ENCODE results near the gene HOXD8. TPM values are rescaled to one million over a fixed set of nuclear protein-coding genes. Genes with fewer than 3 reads are reported as not detected.

The HOXD8 gene
- total and polyA plus RNA-seq, 10 of the 15 experiments (the other 5 are each of a cell fraction or from before 2014, with no cell fraction given), result not detected

DNA sequence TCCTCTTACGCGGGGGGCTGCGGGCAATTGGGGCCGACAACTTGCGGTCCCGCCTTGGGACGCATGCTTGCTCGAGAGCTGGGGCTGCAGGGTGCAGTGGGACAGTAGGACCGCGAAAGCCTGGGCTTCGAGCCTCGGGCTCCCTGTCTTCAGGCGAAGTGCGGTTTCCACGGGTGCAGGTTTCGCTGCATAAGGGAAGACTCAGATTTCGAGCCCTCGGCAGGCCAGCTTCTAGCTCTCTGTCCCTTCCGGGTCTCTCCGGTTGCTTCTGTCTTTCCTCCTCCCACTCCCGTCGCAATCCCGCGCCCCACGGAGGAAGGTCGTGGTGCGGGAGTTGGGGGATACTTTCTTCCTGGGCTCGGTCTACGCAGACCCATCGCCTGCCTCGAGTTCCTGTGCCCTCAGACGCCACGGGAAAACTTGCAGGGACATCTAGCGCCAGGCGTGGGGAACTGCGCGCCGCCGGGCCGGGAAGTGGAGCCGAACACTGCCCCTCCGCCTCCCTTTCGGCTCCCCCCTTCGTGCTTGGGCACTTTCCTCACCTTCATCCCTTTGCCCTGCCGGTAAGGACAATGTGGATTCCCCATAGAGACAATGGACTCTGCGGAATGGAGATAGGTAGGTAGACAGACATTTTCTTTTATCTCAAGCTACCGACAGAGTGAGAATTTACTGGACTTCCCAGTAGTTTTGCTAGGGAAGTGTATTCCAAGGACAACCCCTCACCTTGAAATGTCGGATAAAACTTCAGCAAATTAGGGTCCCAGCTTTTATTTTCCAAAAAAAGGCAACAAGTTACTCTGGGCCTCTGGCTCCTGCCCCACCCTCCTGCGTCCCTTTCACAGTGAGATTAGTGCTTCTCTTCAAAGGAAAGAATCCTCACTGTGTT is 41.2 kb upstream of the HOXD8 start:
- FAIRE-seq, result no peak
- peak overlapping the region; percentile 46 for H2AFZ ChIP-seq (ENCODE audit: control insufficient read depth, low read depth, low read length)
- H3K27me3 ChIP-seq (replicated peaks in 1 of 2; ENCODE audit: control insufficient read depth in 2 of 2, insufficient read depth in 2 of 2, low read length in 1 of 2), result peaks cover 13 to 28% of the 10 kb centered on the region in 2 experiments
- no peak overlapping the region for H3K9ac ChIP-seq (ENCODE audit: control insufficient read depth, insufficient read depth, low read length)
- no peaks in the 10 kb centered on the region for H3K79me2 ChIP-seq (ENCODE audit: control insufficient read depth, insufficient read depth, low read length)
- H4K20me1 ChIP-seq (ENCODE audit: control insufficient read depth, insufficient read depth), result no peaks in the 10 kb centered on the region
- ChIA-PET CTCF (interaction anchor here (1.1 to 2.2 kb wide), 6 partner anchors 9 to 837 kb away, joined by 3 to 15 read pairs (median 4); no protein-coding TSS in a partner anchor), POLR2A (no interaction called here), SMC1A (ENCODE audit: uncharacterized antibody, unreplicated experiment) (interaction anchor here (0.7 to 1.3 kb wide), 3 partner anchors 9 to 672 kb away, joined by 3 read pairs; no protein-coding TSS in a partner anchor), RAD21 (ENCODE audit: unreplicated experiment) (interaction anchor here (2.4 kb wide), 1 partner anchor 398 kb away, joined by 9 read pairs; no protein-coding TSS in a partner anchor)
- intact Hi-C loops (cut with micrococcal nuclease; ENCODE audit: unreplicated experiment) (loop anchor here (10.0 kb wide), 1 partner anchor 203 kb away; no protein-coding TSS in a partner anchor), in situ Hi-C loops (cut with MboI) (no loop called here)
- H3K4me1 ChIP-seq (ENCODE audit: control insufficient read depth, insufficient read depth, low read length), result no peaks in the 10 kb centered on the region
- H3K4me3 ChIP-seq, result no peak overlapping the region
- H3K27ac ChIP-seq (ENCODE audit: control insufficient read depth, insufficient read depth), result no peak overlapping the region
- 15% methylated on average over 49 of the region's 49 CpGs for WGBS (ENCODE audit: insufficient coverage, insufficient replicate concordance, low lambda C conversion rate, missing lambda C conversion rate)
- no peaks in the 10 kb centered on the region for H3K36me3 ChIP-seq (ENCODE audit: control insufficient read depth in 2 of 2, insufficient read depth in 2 of 2, low read length in 1 of 2)
- no TSS peak for BruUV-seq (replicated peaks)
- no peak overlapping the region for H3K4me2 ChIP-seq (ENCODE audit: control insufficient read depth, insufficient read depth)
- ATAC-seq, result peak; percentile 77
- no peaks in the 10 kb centered on the region; the same call in 2 of the 3 replicates for H3K9me3 ChIP-seq (replicated peaks; ENCODE audit: control insufficient read depth, insufficient read depth, low read length)
- TF ChIP-seq RBBP5 (conservative IDR thresholded peaks at IDR 0.05) (no peak), TCF7 (IDR thresholded peaks at IDR 0.05; ENCODE audit: borderline replicate concordance) (no peak), EZH2 (IDR thresholded peaks at IDR 0.05; ENCODE audit: borderline replicate concordance, control insufficient read depth, low read depth, low read length) (0 out of 2 replicates have a peak, but pooled peaks have one; percentile 14), ZNF24 (IDR thresholded peaks at IDR 0.05) (no peak), MEF2A (IDR thresholded peaks at IDR 0.05; ENCODE audit: insufficient read depth, low read depth, low read length) (no peak), SMC3 (IDR thresholded peaks at IDR 0.05; ENCODE audit: borderline replicate concordance, low read length) (peak; percentile 39; the same call in 1 of the 2 replicates), NRF1 (conservative IDR thresholded peaks at IDR 0.05; ENCODE audit: low read depth, low read length) (no peak), NFYA (IDR thresholded peaks at IDR 0.05; ENCODE audit: borderline replicate concordance, low read depth, low read length) (no peak), ETV6 (conservative IDR thresholded peaks at IDR 0.05 in 1 of 2, IDR thresholded peaks at IDR 0.05 in 1 of 2; ENCODE audit: borderline replicate concordance in 1 of 2, low read depth in 1 of 2) (no peak), LARP7 (IDR thresholded peaks at IDR 0.05) (no peak), ZSCAN29 (IDR thresholded peaks at IDR 0.05) (0 out of 2 replicates have a peak, but pooled peaks have one; percentile 64), STAT3 (IDR thresholded peaks at IDR 0.05; ENCODE audit: low read depth, low read length) (no peak), SMAD1 (IDR thresholded peaks at IDR 0.05; ENCODE audit: low read depth, partially characterized antibody) (no peak), RAD21 (IDR thresholded peaks at IDR 0.05; ENCODE audit: insufficient read depth, low read depth, low read length) (peak; percentile 63), NFXL1 (IDR thresholded peaks at IDR 0.05; ENCODE audit: borderline replicate concordance) (no peak)
- TF ChIP-seq, protein P1, sequence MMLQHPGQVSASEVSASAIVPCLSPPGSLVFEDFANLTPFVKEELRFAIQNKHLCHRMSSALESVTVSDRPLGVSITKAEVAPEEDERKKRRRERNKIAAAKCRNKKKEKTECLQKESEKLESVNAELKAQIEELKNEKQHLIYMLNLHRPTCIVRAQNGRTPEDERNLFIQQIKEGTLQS (IDR thresholded peaks at IDR 0.05; ENCODE audit: borderline replicate concordance, extremely low read depth, low read depth, low read length), result no peak
- TF ChIP-seq, protein P2, sequence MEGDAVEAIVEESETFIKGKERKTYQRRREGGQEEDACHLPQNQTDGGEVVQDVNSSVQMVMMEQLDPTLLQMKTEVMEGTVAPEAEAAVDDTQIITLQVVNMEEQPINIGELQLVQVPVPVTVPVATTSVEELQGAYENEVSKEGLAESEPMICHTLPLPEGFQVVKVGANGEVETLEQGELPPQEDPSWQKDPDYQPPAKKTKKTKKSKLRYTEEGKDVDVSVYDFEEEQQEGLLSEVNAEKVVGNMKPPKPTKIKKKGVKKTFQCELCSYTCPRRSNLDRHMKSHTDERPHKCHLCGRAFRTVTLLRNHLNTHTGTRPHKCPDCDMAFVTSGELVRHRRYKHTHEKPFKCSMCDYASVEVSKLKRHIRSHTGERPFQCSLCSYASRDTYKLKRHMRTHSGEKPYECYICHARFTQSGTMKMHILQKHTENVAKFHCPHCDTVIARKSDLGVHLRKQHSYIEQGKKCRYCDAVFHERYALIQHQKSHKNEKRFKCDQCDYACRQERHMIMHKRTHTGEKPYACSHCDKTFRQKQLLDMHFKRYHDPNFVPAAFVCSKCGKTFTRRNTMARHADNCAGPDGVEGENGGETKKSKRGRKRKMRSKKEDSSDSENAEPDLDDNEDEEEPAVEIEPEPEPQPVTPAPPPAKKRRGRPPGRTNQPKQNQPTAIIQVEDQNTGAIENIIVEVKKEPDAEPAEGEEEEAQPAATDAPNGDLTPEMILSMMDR (IDR thresholded peaks at IDR 0.05 in 2 of 3, conservative IDR thresholded peaks at IDR 0.05 in 1 of 3; ENCODE audit: control insufficient read depth in 2 of 3, extremely low read depth in 1 of 3, insufficient read depth in 1 of 3, low read depth in 3 of 3, low read length in 3 of 3), result peak; percentile 65 to 75 (median 73)
- TF ChIP-seq, protein P3, sequence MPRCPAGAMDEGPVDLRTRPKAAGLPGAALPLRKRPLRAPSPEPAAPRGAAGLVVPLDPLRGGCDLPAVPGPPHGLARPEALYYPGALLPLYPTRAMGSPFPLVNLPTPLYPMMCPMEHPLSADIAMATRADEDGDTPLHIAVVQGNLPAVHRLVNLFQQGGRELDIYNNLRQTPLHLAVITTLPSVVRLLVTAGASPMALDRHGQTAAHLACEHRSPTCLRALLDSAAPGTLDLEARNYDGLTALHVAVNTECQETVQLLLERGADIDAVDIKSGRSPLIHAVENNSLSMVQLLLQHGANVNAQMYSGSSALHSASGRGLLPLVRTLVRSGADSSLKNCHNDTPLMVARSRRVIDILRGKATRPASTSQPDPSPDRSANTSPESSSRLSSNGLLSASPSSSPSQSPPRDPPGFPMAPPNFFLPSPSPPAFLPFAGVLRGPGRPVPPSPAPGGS (IDR thresholded peaks at IDR 0.05; ENCODE audit: borderline replicate concordance, insufficient read depth, low read depth, low read length, poor library complexity, severe bottlenecking), result no peak
- no peak for DNase-seq (ENCODE audit: low read depth, low spot score)
